Glomerular visceral epithelial cell (primary cell): ENCODE results near the gene RNF31.

ENCODE experiments used
- DNase-seq: peaks from one replicate; pipeline ENCODE4 v3.0.0-alpha.2; 2016; ENCODE audit errors: extremely low spot score

The RNF31 gene

GRCh38 chr14:24137529-24138395 lies 9.5 kb upstream of the RNF31 start:
- DNase-seq: no peak

- DNase-seq: no peak
Observed at GRCh38 chr14:24138396-24139271, 8.7 kb upstream of the RNF31 start.

GRCh38 chr14:24139272-24139934 lies 7.9 kb upstream of the RNF31 start:
- DNase-seq: no peak

GRCh38 chr14:24141097-24141880 lies 6.0 kb upstream of the RNF31 start, which contains the start of gene EMC9:
Gene EMC9, minus strand, starts transcription at chr14:24141591. Its CDS starts 287 bp downstream, at chr14:24141304.
- peak; percentile 100 for DNase-seq

- DNase-seq: no peak
Observed at GRCh38 chr14:24143511-24143910, 3.8 kb upstream of the RNF31 start.

GRCh38 chr14:24144451-24144850 lies 2.8 kb upstream of the RNF31 start:
- no peak for DNase-seq

- no peak for DNase-seq
Observed at GRCh38 chr14:24145219-24145618, 2.1 kb upstream of the RNF31 start.

- DNase-seq: no peak
Observed at GRCh38 chr14:24145690-24146452, 1.4 kb upstream of the RNF31 start.

GRCh38 chr14:24146453-24146977 lies 783 bp upstream of the RNF31 start, which contains the start of gene PSME2:
Gene PSME2, minus strand, starts transcription at chr14:24146610. Its CDS starts 29 bp downstream, at chr14:24146581.
- peak; percentile 99 for DNase-seq

- no peak for DNase-seq
Observed at GRCh38 chr14:24147761-24148428, 597 bp downstream of the RNF31 start.

- DNase-seq: no peak
Observed at GRCh38 chr14:24149302-24149969, 2.1 kb downstream of the RNF31 start.

- no peak for DNase-seq
Observed at GRCh38 chr14:24150061-24150460, 2.8 kb downstream of the RNF31 start.

GRCh38 chr14:24150567-24150966 lies 3.3 kb downstream of the RNF31 start:
- DNase-seq: no peak

GRCh38 chr14:24150993-24151392 lies 3.7 kb downstream of the RNF31 start:
- DNase-seq: no peak

GRCh38 chr14:24151404-24152080 lies 4.2 kb downstream of the RNF31 start:
- no peak for DNase-seq

GRCh38 chr14:24155100-24155499 lies 7.8 kb downstream of the RNF31 start:
- no peak for DNase-seq

GRCh38 chr14:24156840-24157239 lies 9.5 kb downstream of the RNF31 start:
- no peak for DNase-seq

GRCh38 chr14:24157331-24157730 lies 10.0 kb downstream of the RNF31 start:
- DNase-seq: no peak
